HepG2 (cell line): Measurements from ENCODE around the gene TREM1. TPM values are rescaled to one million over a fixed set of nuclear protein-coding genes. Genes with fewer than 3 reads are reported as not detected.

Experiments used
- KDM5B ChIP-seq: sonication (generic); formaldehyde crosslinking; IDR thresholded peaks from 2 replicates; pipeline ENCODE4 v1.4.0; 2020; ENCODE audit warnings: missing genetic modification reagents, mild to moderate bottlenecking, borderline replicate concordance
- RAD51 ChIP-seq: fragments of 450-650 bp; IDR thresholded peaks from 2 replicates; pipeline ENCODE4 v1.6.1; 2016; ENCODE audit warnings: borderline replicate concordance
- ZBTB20 ChIP-seq: sonication (generic); formaldehyde crosslinking; IDR thresholded peaks from 2 replicates; pipeline ENCODE4 v1.8.1; 2023; ENCODE audit warnings: missing genetic modification reagents, low read depth, mild to moderate bottlenecking, borderline replicate concordance
- ZNF224 ChIP-seq: sonication (generic); formaldehyde crosslinking; IDR thresholded peaks from 2 replicates; pipeline ENCODE4 v1.5.0; 2020; ENCODE audit warnings: mild to moderate bottlenecking, missing genetic modification reagents
- ZNF317 ChIP-seq: sonication (generic); formaldehyde crosslinking; IDR thresholded peaks from 2 replicates; pipeline ENCODE4 v1.5.0; 2020; ENCODE audit warnings: mild to moderate bottlenecking, missing genetic modification reagents
- ZNF589 ChIP-seq: sonication (generic); formaldehyde crosslinking; conservative IDR thresholded peaks from 2 replicates; pipeline ENCODE4 v1.8.0; 2022; ENCODE audit warnings: mild to moderate bottlenecking, moderate library complexity, missing genetic modification reagents
- ZNF75D ChIP-seq: sonication (generic); formaldehyde crosslinking; IDR thresholded peaks from 2 replicates; pipeline ENCODE4 v1.8.1; 2023; ENCODE audit warnings: missing genetic modification reagents, mild to moderate bottlenecking, borderline replicate concordance
- ZNF780A ChIP-seq: sonication (generic); formaldehyde crosslinking; IDR thresholded peaks from 2 replicates; pipeline ENCODE4 v1.8.0; 2022; ENCODE audit warnings: mild to moderate bottlenecking, missing genetic modification reagents, moderate library complexity
- ZNF790 ChIP-seq: sonication (generic); formaldehyde crosslinking; IDR thresholded peaks from 2 replicates; pipeline ENCODE4 v1.8.0; 2022; ENCODE audit warnings: missing genetic modification reagents, mild to moderate bottlenecking, borderline replicate concordance
- polyA plus RNA-seq, 8 experiments: library from polyadenylated mRNA; depleted of rRNA in 3 of 8; stranded (reverse) in 7 of 8; unstranded in 1 of 8; fragments of >200 nt; fragmentation: Illumina TruSeq in 4 of 8; extraction: Trizol in 4 of 8; gene quantifications; 2 replicates each; pipeline versions ENCODE4 v1.2.1 to v1.2.3, GENCODE V29; 2011 to 2016; ENCODE audit warnings: low read depth in 4 of 8, missing spikeins in 1 of 8, mixed read lengths in 1 of 8; ENCODE audit not compliant: insufficient read depth in 1 of 8
- total RNA-seq, 5 experiments: library from RNA; depleted of rRNA; stranded (reverse); fragments of >200 nt; fragmentation: Illumina TruSeq; extraction: Trizol; gene quantifications; 2 replicates each; pipeline ENCODE4 v1.2.3, GENCODE V29; 2016; ENCODE audit warnings: low read depth in 1 of 5
- TF ChIP-seq, protein P1 (sequence below): fragments of 450-650 bp; IDR thresholded peaks from 2 replicates; pipeline ENCODE4 v1.6.1; 2016
- TF ChIP-seq, protein P2 (sequence below): fragments of 450-650 bp; IDR thresholded peaks from 2 replicates; pipeline ENCODE4 v1.6.1; 2017
- TF ChIP-seq, protein P3 (sequence below): sonication (generic); formaldehyde crosslinking; IDR thresholded peaks from 2 replicates; pipeline ENCODE4 v1.8.1; 2022; ENCODE audit warnings: low read depth, mild to moderate bottlenecking, missing genetic modification reagents
- TF ChIP-seq, protein P4 (sequence below): sonication (generic); formaldehyde crosslinking; IDR thresholded peaks from 2 replicates; pipeline ENCODE4 v1.4.0; 2020; ENCODE audit warnings: mild to moderate bottlenecking, missing genetic modification reagents
- TF ChIP-seq, protein P5 (sequence below): sonication (generic); formaldehyde crosslinking; IDR thresholded peaks from 2 replicates; pipeline ENCODE4 v1.4.0; 2020; ENCODE audit warnings: missing genetic modification reagents
- TF ChIP-seq, protein P6 (sequence below): sonication (generic); formaldehyde crosslinking; IDR thresholded peaks from 2 replicates; pipeline ENCODE4 v1.4.0; 2020; ENCODE audit warnings: missing genetic modification reagents
- TF ChIP-seq, protein P7 (sequence below): sonication (generic); formaldehyde crosslinking; IDR thresholded peaks from 2 replicates; pipeline ENCODE4 v1.4.0; 2020; ENCODE audit warnings: missing genetic modification reagents

Gene TREM1
- total and polyA plus RNA-seq, 2 of the 13 experiments (the other 11 are each of a cell fraction or from before 2014, with no cell fraction given) = 0.49 TPM; not detected in 1

DNA sequence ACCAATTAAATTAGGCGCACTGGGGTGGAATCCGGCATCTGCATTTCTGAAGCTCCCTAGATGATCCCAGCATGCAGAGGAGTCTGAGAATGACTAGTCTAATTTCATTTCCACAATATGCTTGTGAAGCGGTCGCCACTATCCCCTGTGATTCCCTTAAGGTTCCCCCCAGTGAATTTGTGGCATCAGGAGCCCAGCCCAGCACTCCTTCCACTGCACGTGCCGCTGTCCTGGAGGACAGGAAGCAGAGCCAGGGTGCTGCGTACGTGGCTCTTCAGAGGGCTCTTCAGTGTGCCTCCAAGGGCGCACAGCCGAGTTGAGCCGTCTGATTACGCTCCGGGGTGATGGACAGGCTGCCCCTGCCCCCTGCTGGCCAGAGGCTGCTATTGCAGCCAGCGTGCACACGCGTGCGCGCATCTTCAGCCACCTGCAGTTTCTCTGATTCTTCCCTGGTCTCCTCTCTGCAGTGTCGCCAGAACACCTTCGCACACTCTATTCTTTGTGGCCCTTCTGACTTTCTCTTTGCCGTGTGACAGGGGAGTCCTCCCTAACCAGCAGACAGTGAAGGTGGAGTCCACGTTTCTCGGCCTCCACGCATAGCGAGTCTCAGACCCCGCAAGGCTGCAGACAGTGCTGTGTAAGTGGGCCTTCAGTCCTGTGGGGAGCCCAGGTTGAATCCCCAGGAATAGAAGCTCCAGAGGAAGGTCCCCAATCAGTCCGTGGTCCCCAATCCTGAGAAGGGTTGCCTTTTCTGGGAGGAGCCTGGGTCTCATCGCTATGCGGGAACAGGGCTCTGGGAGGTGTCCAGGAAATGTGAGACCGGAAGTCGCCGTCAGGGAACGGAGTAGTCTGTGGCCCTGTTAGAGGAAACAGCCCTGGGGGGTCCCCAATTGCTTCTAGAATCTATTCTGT lies 32.4 kb upstream of the TREM1 start (continued):
- TF ChIP-seq, protein P1, sequence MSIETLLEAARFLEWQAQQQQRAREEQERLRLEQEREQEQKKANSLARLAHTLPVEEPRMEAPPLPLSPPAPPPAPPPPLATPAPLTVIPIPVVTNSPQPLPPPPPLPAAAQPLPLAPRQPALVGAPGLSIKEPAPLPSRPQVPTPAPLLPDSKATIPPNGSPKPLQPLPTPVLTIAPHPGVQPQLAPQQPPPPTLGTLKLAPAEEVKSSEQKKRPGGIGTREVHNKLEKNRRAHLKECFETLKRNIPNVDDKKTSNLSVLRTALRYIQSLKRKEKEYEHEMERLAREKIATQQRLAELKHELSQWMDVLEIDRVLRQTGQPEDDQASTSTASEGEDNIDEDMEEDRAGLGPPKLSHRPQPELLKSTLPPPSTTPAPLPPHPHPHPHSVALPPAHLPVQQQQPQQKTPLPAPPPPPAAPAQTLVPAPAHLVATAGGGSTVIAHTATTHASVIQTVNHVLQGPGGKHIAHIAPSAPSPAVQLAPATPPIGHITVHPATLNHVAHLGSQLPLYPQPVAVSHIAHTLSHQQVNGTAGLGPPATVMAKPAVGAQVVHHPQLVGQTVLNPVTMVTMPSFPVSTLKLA = no peak
- no peak for TF ChIP-seq ZNF589 (CRISPR knock-in tag)
- TF ChIP-seq ZNF790 (CRISPR knock-in tag) = no peak; the same call in 1 of the 2 replicates
- peak; percentile 44; the same call in 1 of the 2 replicates for TF ChIP-seq ZNF780A (CRISPR knock-in tag)
- 0 out of 2 replicates have a peak, but pooled peaks have one; percentile 51 for TF ChIP-seq ZNF317 (CRISPR knock-in tag)
- TF ChIP-seq, protein P2, sequence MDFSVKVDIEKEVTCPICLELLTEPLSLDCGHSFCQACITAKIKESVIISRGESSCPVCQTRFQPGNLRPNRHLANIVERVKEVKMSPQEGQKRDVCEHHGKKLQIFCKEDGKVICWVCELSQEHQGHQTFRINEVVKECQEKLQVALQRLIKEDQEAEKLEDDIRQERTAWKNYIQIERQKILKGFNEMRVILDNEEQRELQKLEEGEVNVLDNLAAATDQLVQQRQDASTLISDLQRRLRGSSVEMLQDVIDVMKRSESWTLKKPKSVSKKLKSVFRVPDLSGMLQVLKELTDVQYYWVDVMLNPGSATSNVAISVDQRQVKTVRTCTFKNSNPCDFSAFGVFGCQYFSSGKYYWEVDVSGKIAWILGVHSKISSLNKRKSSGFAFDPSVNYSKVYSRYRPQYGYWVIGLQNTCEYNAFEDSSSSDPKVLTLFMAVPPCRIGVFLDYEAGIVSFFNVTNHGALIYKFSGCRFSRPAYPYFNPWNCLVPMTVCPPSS = no peak
- TF ChIP-seq, protein P3, sequence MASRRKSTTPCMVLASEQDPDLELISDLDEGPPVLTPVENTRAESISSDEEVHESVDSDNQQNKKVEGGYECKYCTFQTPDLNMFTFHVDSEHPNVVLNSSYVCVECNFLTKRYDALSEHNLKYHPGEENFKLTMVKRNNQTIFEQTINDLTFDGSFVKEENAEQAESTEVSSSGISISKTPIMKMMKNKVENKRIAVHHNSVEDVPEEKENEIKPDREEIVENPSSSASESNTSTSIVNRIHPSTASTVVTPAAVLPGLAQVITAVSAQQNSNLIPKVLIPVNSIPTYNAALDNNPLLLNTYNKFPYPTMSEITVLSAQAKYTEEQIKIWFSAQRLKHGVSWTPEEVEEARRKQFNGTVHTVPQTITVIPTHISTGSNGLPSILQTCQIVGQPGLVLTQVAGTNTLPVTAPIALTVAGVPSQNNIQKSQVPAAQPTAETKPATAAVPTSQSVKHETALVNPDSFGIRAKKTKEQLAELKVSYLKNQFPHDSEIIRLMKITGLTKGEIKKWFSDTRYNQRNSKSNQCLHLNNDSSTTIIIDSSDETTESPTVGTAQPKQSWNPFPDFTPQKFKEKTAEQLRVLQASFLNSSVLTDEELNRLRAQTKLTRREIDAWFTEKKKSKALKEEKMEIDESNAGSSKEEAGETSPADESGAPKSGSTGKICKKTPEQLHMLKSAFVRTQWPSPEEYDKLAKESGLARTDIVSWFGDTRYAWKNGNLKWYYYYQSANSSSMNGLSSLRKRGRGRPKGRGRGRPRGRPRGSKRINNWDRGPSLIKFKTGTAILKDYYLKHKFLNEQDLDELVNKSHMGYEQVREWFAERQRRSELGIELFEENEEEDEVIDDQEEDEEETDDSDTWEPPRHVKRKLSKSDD (CRISPR knock-in tag) = no peak
- no peak for TF ChIP-seq ZNF224
- TF ChIP-seq, protein P4, sequence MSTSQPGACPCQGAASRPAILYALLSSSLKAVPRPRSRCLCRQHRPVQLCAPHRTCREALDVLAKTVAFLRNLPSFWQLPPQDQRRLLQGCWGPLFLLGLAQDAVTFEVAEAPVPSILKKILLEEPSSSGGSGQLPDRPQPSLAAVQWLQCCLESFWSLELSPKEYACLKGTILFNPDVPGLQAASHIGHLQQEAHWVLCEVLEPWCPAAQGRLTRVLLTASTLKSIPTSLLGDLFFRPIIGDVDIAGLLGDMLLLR (CRISPR knock-in tag) = no peak
- TF ChIP-seq KDM5B (CRISPR knock-in tag) = no peak; the same call in 1 of the 2 replicates
- TF ChIP-seq, protein P5, sequence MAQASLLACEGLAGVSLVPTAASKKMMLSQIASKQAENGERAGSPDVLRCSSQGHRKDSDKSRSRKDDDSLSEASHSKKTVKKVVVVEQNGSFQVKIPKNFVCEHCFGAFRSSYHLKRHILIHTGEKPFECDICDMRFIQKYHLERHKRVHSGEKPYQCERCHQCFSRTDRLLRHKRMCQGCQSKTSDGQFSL (CRISPR knock-in tag) = no peak
- TF ChIP-seq, protein P6, sequence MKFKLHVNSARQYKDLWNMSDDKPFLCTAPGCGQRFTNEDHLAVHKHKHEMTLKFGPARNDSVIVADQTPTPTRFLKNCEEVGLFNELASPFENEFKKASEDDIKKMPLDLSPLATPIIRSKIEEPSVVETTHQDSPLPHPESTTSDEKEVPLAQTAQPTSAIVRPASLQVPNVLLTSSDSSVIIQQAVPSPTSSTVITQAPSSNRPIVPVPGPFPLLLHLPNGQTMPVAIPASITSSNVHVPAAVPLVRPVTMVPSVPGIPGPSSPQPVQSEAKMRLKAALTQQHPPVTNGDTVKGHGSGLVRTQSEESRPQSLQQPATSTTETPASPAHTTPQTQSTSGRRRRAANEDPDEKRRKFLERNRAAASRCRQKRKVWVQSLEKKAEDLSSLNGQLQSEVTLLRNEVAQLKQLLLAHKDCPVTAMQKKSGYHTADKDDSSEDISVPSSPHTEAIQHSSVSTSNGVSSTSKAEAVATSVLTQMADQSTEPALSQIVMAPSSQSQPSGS (CRISPR knock-in tag) = peak; percentile 78; the same call in 1 of the 2 replicates
- TF ChIP-seq ZNF75D (CRISPR knock-in tag) = no peak
- TF ChIP-seq RAD51 = no peak
- TF ChIP-seq ZBTB20 = no peak
- TF ChIP-seq, protein P7, sequence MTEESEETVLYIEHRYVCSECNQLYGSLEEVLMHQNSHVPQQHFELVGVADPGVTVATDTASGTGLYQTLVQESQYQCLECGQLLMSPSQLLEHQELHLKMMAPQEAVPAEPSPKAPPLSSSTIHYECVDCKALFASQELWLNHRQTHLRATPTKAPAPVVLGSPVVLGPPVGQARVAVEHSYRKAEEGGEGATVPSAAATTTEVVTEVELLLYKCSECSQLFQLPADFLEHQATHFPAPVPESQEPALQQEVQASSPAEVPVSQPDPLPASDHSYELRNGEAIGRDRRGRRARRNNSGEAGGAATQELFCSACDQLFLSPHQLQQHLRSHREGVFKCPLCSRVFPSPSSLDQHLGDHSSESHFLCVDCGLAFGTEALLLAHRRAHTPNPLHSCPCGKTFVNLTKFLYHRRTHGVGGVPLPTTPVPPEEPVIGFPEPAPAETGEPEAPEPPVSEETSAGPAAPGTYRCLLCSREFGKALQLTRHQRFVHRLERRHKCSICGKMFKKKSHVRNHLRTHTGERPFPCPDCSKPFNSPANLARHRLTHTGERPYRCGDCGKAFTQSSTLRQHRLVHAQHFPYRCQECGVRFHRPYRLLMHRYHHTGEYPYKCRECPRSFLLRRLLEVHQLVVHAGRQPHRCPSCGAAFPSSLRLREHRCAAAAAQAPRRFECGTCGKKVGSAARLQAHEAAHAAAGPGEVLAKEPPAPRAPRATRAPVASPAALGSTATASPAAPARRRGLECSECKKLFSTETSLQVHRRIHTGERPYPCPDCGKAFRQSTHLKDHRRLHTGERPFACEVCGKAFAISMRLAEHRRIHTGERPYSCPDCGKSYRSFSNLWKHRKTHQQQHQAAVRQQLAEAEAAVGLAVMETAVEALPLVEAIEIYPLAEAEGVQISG (CRISPR knock-in tag) = peak; percentile 61; the same call in 1 of the 2 replicates
